VCaP (cell line): ENCODE measurements around the gene BAAT.
A peak's percentile ranks its signal among the peaks of the same experiment; 100 is the strongest.

Experiments used
- H3K27ac ChIP-seq: fragments of 450-650 bp; 2 replicates; pipeline ENCODE4 v1.5.1; 2017
- TF ChIP-seq, protein P1 (sequence below): fragments of 450-650 bp; conservative IDR thresholded peaks from 2 replicates; pipeline ENCODE4 v1.5.1; 2017; ENCODE audit warnings: mild to moderate bottlenecking, moderate library complexity

BAAT gene

DNA sequence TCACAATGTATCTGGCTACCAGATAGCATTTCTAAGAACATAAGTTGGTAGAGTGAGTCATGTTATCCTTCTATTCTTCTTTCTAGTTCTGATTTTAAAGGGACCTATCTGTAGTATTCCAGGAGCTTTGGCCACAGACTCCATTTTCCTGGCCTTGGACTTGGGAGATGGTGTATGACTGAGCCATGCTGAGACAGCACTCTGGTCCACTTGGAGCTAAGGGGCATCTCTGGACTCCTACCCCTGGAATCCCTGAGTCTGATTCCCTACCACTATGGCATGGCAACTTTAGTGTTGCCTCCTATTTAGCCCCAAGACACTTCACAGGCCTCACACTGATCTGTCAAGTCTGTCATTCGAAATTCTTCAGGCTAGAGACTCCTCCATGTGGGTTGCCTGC, 58.8 kb downstream of the BAAT start:
- peak overlapping the region; percentile 32 for H3K27ac ChIP-seq
- TF ChIP-seq, protein P1, sequence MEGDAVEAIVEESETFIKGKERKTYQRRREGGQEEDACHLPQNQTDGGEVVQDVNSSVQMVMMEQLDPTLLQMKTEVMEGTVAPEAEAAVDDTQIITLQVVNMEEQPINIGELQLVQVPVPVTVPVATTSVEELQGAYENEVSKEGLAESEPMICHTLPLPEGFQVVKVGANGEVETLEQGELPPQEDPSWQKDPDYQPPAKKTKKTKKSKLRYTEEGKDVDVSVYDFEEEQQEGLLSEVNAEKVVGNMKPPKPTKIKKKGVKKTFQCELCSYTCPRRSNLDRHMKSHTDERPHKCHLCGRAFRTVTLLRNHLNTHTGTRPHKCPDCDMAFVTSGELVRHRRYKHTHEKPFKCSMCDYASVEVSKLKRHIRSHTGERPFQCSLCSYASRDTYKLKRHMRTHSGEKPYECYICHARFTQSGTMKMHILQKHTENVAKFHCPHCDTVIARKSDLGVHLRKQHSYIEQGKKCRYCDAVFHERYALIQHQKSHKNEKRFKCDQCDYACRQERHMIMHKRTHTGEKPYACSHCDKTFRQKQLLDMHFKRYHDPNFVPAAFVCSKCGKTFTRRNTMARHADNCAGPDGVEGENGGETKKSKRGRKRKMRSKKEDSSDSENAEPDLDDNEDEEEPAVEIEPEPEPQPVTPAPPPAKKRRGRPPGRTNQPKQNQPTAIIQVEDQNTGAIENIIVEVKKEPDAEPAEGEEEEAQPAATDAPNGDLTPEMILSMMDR, result no peak

DNA sequence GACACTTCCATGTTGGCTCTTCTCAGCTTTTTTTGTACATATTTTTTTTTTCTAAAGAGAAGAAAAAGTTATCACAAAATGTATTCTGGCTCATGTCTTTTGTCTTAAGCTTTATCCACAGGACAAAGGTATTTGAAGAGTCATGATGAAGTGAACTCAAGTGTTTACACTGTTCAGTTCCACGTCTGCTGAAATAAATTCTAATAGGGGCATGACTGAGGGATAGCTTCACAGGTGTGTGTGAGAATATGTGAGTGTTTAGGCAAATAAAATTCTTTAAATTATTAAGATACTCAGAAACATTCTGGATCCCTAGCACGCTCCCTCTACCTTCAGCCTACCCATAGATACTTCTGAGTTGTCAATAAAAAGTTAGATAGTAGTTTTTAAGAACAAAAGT, 59.8 kb downstream of the BAAT start:
- TF ChIP-seq, protein P1, result no peak
- H3K27ac ChIP-seq, result no peak overlapping the region

DNA sequence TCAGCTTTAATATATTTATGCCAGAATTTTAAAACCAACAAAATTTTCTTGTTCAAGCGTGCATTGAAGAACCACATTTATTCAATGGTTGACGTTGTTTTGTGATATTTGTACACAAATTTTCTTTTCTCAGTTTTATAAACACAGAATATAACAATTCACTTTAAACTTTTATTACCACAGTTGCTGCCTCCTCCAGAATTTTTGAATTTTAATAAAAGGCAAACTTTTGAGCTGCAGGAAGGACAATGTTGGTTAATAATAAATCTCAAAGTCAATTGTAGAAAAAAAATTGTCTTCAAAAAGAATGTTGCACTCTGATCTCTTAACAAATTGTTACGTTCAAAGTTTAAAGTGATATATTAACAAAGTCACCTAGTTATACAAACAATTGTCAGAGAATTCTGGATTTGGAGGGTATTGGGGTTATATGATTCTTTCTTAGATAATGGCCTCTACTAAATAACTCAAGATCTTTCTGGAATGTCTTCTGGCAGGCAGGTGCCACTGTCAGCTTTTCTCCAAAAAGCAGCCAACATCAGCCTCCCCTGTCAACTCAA, 60.5 kb downstream of the BAAT start:
- TF ChIP-seq, protein P1, result no peak
- H3K27ac ChIP-seq, result no peak overlapping the region

DNA sequence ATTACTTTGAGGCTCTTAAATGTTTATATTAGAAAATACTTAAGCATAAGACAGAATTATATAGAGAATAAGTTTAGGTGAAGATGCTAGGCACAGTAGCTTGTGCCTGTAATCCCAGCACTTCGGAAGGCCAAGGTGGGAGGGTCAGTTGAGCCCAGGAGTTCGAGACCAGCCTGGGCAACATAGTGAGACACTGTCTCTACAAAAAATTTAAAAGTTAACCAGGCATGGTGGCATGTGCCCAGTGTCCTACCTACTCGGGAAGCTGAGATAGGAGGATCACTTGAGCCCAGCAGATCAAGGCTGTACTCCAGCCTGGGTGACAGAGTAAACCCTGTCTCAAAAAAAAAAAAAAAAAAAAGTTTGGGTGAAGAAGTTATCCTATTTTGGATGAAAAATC, 61.7 kb downstream of the BAAT start:
- TF ChIP-seq, protein P1, result no peak
- H3K27ac ChIP-seq, result no peak overlapping the region

DNA sequence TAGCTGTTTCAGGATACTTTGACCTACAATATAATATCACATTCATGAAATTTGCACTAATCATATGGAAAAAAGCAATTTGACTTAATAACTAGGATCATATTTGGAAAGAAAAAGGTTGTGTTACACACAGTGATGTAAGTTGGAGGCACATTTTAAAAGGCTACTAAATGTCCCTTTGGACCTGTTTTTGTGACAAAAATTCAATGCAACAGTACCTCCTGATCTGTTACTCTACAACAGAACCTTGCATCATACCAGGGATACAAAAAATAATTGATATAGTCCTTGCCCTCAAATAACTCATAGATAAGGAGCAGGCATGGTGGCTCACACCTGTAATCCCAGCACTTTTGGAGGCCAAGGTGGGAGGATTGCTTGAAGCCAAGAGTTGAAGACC, 67.1 kb downstream of the BAAT start:
- H3K27ac ChIP-seq, result no peak overlapping the region
- TF ChIP-seq, protein P1, result no peak

DNA sequence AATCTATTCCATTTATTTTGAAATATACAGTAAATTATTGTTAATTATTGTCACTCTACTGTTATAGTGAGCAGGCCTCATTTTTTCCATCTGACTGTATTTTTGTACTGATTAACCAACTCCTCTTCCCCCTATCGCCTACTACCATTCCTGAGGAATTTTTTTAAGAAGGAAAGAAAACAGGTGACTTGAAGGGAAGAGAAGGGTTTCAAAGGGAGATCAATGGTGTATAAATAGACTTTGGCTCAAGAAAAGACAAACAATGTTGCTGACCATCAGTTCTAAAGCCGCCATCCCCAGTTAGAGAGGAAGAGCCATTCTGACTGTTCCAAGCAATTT, 69.7 kb downstream of the BAAT start:
- TF ChIP-seq, protein P1, result no peak
- peak overlapping the region; percentile 52 for H3K27ac ChIP-seq

DNA sequence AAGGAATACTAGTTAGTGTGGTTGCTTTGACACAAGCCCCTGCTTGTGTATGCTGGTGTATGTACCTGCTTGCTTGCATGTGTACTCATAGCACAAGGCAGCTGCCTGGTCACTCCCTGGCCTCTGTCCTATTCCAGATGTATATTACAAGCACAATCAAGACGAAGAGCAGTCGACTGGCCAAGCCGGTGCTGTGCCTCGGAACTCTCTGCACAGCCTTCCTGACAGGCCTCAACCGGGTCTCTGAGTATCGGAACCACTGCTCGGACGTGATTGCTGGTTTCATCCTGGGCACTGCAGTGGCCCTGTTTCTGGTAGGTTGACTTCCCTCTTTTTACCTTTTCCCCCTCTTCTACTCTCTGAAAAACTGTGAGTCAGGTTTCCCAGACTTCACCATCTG, 72.1 kb downstream of the BAAT start:
- TF ChIP-seq, protein P1, result no peak
- H3K27ac ChIP-seq, result no peak overlapping the region
